Fibroblast of lung (primary cell): Measurements from ENCODE around the gene NOL4L.

Experiments used
- EZH2 ChIP-seq: IDR thresholded peaks from 2 replicates; pipeline ENCODE4 v1.5.1; 2012; ENCODE audit warnings: low read length, control low read depth, mild to moderate bottlenecking; ENCODE audit errors: missing control alignments
- TF ChIP-seq, protein P1 (sequence below), 2 donors: IDR thresholded peaks in 1 of 2; conservative IDR thresholded peaks in 1 of 2; 1 replicate in 1 of 2; 2 replicates in 1 of 2; pipeline ENCODE4 v1.5.1; 2011 to 2012; ENCODE audit warnings: low read length in 2 of 2, control low read depth in 1 of 2, inconsistent platforms in 1 of 2, low read depth in 1 of 2, mild to moderate bottlenecking in 1 of 2

DNA sequence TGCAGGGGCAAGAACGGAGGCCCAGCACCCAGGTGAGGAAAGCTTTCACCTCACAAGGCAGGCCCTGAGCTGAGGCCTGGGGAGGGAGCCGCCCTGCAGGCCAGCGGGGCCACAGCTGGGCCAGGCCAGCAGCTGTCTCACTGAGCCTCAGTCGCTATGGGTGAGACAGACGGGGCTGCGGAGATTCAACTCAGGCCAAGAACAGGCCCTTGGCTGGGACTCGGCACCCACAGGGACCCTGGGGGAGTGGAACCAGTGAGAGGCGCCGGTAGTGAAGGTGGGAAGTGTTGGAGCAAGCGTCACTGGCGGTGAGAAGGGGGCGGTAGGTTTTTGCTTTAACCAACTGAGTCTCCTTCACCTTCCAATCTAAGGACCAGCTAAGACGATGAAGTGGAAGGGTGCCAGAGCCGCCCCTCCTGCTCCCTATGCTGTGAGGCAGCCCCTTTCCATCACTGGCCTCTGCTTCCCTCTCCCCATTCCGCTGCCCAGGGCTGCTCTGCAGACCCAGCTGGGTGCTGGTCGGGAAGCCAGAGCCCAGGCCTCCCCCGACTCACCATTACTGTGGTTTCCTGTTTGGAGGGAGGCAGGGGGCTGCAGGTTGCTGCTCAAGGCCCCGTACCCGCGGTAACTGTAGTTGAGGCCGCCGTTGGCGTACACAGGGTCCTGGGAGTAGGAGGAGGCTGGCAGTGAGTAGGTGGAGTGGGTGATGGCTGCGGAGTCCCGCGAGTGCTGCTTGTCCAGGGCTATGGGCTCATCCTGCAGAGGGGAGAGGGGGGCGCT, 133.3 kb downstream of the NOL4L start:
- TF ChIP-seq, protein P1, sequence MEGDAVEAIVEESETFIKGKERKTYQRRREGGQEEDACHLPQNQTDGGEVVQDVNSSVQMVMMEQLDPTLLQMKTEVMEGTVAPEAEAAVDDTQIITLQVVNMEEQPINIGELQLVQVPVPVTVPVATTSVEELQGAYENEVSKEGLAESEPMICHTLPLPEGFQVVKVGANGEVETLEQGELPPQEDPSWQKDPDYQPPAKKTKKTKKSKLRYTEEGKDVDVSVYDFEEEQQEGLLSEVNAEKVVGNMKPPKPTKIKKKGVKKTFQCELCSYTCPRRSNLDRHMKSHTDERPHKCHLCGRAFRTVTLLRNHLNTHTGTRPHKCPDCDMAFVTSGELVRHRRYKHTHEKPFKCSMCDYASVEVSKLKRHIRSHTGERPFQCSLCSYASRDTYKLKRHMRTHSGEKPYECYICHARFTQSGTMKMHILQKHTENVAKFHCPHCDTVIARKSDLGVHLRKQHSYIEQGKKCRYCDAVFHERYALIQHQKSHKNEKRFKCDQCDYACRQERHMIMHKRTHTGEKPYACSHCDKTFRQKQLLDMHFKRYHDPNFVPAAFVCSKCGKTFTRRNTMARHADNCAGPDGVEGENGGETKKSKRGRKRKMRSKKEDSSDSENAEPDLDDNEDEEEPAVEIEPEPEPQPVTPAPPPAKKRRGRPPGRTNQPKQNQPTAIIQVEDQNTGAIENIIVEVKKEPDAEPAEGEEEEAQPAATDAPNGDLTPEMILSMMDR (conservative IDR thresholded peaks at IDR 0.05 in 1 of 2, IDR thresholded peaks at IDR 0.05 in 1 of 2; ENCODE audit: low read depth in 1 of 2, low read length in 2 of 2) = no peak
- no peak for TF ChIP-seq EZH2
